Fibroblast of the aortic adventitia (primary cell): Measurements from ENCODE around the gene BRD8. TPM values are rescaled to one million over a fixed set of nuclear protein-coding genes. Genes with fewer than 3 reads are reported as not detected.
A peak's percentile ranks its signal among the peaks of the same experiment; 100 is the strongest.

ENCODE experiments used
- DNase-seq: peaks from one replicate; pipeline ENCODE4 v3.0.0-alpha.2; 2010; ENCODE audit warnings: low read depth
- H3K4me3 ChIP-seq: 2 replicates; pipeline ENCODE4 v1.5.1; 2011; ENCODE audit warnings: low read depth, mild to moderate bottlenecking, control low read depth, low read length, moderate library complexity
- total RNA-seq: library from RNA; depleted of rRNA; stranded (reverse); fragments of >200 nt; gene quantifications from 2 replicates; pipeline ENCODE4 v1.2.3, GENCODE V29; 2012; ENCODE audit warnings: low replicate concordance
- TF ChIP-seq, protein P1 (sequence below): IDR thresholded peaks from 2 replicates; pipeline ENCODE4 v1.5.1; 2011; ENCODE audit warnings: mild to moderate bottlenecking, low read length, control low read depth, inconsistent platforms; ENCODE audit not compliant: insufficient read depth

The BRD8 gene, protein sequence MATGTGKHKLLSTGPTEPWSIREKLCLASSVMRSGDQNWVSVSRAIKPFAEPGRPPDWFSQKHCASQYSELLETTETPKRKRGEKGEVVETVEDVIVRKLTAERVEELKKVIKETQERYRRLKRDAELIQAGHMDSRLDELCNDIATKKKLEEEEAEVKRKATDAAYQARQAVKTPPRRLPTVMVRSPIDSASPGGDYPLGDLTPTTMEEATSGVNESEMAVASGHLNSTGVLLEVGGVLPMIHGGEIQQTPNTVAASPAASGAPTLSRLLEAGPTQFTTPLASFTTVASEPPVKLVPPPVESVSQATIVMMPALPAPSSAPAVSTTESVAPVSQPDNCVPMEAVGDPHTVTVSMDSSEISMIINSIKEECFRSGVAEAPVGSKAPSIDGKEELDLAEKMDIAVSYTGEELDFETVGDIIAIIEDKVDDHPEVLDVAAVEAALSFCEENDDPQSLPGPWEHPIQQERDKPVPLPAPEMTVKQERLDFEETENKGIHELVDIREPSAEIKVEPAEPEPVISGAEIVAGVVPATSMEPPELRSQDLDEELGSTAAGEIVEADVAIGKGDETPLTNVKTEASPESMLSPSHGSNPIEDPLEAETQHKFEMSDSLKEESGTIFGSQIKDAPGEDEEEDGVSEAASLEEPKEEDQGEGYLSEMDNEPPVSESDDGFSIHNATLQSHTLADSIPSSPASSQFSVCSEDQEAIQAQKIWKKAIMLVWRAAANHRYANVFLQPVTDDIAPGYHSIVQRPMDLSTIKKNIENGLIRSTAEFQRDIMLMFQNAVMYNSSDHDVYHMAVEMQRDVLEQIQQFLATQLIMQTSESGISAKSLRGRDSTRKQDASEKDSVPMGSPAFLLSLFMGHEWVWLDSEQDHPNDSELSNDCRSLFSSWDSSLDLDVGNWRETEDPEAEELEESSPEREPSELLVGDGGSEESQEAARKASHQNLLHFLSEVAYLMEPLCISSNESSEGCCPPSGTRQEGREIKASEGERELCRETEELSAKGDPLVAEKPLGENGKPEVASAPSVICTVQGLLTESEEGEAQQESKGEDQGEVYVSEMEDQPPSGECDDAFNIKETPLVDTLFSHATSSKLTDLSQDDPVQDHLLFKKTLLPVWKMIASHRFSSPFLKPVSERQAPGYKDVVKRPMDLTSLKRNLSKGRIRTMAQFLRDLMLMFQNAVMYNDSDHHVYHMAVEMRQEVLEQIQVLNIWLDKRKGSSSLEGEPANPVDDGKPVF
- 61.2 and 314 TPM in 2 replicates for total RNA-seq

DNA sequence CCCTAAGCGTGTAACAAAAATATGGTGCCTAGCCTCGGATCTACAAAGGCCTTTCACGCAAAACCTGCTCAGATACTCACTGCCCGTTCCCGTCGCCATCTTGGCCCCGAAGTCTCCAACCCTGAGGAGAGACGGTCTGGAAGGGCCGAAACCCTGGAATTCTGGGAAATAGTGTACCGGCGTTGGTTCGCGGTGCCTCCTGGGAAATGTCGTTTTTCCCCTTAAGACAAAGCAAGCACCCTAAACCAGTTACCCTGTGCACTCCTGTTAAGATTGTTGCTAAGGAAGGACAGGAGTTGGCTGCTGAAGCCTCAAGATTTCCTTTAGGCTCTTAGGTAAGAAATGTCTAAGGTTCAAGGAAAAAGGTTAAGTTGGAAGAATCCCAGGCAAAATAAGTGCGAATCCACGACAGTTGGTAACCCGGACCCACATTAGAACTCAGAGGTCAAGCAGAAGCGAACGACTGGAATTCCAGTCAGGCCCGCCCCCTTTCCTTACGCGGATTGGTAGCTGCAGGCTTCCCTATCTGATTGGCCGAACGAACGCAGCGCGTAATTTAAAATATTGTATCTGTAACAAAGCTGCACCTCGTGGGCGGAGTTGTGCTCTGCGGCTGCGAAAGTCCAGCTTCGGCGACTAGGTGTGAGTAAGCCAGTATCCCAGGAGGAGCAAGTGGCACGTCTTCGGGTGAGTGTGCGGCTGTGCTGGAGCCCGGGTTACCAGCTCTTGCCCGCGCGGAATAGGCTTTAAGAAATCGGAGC is at the start of gene BRD8, which contains the start of gene KIF20A:
Gene BRD8, minus strand, starts transcription at position 115 of the 761 bp plus-strand sequence. Its CDS starts 16 bp downstream, at position 99.
Gene KIF20A, plus strand, starts transcription at position 597 of the 761 bp plus-strand sequence. CDS start 569 bp downstream, outside the sequence.
- DNase-seq: peak; percentile 95
- TF ChIP-seq, protein P1, sequence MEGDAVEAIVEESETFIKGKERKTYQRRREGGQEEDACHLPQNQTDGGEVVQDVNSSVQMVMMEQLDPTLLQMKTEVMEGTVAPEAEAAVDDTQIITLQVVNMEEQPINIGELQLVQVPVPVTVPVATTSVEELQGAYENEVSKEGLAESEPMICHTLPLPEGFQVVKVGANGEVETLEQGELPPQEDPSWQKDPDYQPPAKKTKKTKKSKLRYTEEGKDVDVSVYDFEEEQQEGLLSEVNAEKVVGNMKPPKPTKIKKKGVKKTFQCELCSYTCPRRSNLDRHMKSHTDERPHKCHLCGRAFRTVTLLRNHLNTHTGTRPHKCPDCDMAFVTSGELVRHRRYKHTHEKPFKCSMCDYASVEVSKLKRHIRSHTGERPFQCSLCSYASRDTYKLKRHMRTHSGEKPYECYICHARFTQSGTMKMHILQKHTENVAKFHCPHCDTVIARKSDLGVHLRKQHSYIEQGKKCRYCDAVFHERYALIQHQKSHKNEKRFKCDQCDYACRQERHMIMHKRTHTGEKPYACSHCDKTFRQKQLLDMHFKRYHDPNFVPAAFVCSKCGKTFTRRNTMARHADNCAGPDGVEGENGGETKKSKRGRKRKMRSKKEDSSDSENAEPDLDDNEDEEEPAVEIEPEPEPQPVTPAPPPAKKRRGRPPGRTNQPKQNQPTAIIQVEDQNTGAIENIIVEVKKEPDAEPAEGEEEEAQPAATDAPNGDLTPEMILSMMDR: no peak
- H3K4me3 ChIP-seq: peak within 1 kb of the TSS; percentile 98

DNA sequence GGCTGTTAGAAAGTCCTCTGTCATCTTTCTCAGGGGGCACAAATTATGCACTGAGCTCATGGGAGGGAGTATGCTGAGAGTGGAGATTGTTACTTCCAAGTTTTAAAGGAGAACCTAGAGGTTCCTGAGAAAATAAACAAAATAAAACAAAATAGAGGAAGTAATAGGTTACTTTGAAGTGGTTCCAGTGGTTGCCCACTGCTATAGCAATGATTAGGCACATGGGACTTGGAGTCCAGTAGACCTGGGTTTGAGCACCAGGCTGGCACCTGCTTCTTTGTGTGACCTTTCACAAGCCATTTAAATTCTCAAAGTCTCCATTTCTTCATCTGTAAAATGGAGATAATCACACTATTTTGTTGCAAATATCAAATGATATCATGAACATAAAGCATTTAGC is 48.5 kb upstream of the BRD8 start:
- no peak overlapping the region for H3K4me3 ChIP-seq
- TF ChIP-seq, protein P1: no peak
- no peak for DNase-seq

DNA sequence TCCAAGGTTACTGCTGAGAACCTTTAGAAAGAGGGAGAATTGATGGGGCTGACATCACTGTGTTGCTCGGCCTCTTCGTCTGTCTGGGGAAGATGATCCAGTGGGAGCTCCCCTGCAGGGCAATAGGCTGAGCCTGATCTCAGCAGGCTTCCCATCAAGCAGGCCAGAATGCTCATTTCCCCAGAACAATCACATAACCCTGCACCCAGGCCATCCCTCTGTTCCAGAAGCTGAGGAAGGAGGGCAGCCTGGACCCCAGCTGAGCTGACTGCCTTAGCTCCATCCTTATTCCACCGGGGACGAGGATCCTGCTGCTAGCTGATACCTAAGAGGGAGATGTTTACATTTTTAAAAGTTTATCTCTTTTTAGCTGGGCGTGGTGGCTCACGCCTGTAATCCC is 46.3 kb upstream of the BRD8 start:
- no peak for DNase-seq
- TF ChIP-seq, protein P1: no peak
- H3K4me3 ChIP-seq: no peak overlapping the region

DNA sequence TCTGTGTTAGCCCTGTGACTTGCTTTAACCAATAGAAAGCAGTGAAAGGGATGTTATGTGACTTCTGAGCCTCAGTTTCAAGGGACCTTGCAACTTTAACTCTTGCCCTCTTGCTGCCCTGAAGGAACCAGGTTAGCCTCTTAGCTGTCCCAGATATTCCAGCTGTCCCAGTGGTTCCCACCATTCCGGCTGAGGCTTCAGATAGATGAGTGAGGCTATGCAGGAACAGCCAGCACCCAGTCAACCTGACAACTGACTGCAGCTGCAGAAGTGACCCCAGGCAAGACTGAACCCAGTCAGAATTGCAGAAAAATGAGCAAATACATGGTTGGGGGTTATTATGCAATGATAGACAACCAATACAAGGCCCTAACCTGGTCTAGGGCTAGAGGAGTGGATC is 45.1 kb upstream of the BRD8 start:
- no peak for DNase-seq
- no peak overlapping the region for H3K4me3 ChIP-seq
- TF ChIP-seq, protein P1: no peak

DNA sequence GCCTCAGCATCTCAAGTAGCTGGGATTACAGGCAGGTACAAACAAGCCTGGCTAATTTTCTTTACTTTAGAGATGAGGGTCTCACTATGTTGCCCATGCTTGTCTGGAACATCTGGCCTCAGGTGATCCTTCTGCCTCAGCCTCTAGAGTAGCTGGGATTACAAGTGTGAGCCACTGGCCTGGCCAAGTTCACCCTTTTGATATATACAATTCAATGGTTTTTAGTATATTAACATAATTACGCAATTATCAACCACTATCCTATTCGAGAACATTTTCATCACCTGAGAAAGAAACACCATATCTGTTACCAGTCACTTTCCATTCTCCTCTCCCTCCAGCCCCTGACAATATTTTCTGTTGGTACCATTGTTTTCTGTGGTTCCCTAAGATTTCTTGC is 38.4 kb upstream of the BRD8 start:
- TF ChIP-seq, protein P1: no peak
- DNase-seq: no peak
- no peak overlapping the region for H3K4me3 ChIP-seq
